SHP77 treated with DMSO at 0.1 percent for 48 hours (cell line): ENCODE results near the gene AMDHD2.
"Not testable (repeated sequence)": the region's sequence is repeated elsewhere in the genome, so short reads cannot be mapped to it uniquely, and the experiment has no call there.

ENCODE experiments used
- DNase-seq: peaks from one replicate; lab custom pipeline; 2025; lab: John Stamatoyannopoulos, UW

AMDHD2 gene

GRCh38 chr16:2517954-2518605, 2.1 kb upstream of the AMDHD2 start:
- DNase-seq = no peak

DNA sequence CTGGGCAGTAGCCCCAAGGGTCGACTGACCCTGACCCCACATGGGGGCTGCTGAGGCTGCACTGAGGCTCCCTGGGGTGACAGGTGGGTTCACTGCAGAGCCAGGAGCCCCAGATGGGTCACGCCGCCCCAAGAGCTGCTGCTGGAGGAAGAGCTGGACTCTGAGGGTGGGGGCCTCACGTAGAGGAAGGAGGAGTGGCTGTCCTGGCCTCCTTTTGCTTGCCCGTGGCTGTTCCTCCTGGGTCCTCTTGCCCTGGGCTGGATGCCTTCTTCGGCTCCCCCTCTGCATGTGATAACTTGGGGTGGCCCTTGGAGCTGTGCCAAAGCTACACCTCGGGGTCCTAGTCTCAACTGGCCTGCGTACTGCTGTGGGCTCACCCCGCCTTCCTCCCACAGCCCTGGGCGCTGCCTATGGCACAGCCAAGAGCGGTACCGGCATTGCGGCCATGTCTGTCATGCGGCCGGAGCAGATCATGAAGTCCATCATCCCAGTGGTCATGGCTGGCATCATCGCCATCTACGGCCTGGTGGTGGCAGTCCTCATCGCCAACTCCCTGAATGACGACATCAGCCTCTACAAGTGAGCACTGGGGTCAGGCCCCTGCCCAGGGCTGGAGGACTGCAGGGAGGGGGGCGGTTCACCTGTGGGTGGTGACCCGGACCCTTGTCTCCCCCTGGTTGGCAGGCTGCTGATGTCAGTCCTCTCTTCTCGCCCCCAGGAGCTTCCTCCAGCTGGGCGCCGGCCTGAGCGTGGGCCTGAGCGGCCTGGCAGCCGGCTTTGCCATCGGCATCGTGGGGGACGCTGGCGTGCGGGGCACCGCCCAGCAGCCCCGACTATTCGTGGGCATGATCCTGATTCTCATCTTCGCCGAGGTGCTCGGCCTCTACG, 1.1 kb upstream of the AMDHD2 start:
- DNase-seq = no peak

DNA sequence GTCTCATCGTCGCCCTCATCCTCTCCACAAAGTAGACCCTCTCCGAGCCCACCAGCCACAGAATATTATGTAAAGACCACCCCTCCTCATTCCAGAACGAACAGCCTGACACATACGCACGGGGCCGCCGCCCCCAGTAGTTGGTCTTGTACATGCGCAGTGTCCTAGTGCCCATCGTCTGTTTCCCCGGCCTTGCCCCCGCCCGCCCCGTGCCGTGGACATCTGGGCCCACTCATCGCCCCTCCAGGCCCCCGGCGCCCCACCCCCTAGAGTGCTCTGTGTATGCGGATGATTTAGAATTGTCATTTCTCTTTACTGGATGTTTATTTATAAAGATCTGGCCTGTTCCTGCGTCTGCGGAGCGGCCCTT, 475 bp upstream of the AMDHD2 start:
- DNase-seq = no peak

- DNase-seq = no peak
Observed at GRCh38 chr16:2520784-2521531, 787 bp downstream of the AMDHD2 start.

DNA sequence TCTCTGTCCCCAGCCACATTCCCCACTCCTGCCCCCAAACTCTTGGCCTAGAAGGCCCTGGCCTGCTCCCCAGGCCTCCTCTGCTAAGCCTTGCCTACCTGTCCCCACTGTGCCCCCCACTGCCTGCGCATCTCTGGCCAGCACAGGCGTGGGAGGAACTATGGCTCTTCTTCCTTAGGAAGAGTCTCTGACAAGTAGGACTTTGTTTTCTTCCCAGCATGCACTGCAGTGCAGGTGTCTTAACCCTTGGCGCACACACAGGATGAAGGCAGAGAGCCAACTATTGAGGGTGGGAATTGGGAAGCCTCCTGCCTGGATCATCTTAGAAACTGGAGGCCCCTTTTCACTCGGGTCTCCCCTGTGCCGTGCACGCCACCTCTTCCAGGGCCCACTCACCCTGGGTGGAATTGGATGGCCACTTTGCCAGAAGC, 3.6 kb downstream of the AMDHD2 start:
- no peak for DNase-seq

DNA sequence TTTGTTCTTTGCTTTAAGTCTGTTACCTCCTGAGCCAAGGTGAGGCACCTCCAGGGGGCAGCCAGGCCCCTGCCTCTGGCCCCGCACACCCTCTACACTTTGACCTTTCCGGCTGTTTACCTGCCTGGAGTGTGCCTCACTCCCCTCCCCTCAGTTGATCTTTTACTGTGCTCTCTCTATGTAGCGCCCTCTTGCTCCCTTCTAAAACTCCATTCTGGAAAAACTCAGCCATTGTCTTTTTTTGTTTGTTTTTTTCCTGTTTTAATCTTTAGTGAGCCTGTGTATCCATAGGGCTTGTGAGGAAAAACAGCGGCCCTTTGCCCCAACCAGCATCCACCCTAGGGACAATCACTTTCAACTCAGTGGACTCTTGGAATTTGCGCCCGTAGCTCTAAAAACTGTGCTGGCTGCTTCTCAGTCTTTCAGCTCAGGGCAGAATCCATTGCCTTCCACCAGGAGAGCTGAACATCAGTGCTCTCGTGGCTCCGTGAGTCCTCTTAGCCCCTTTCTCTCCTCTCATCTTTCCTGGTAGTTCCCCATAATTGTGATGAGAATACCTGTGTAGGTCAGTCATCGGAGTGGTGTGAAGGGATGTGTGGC, 4.3 kb downstream of the AMDHD2 start:
- DNase-seq = no peak

- DNase-seq = no peak
Observed at GRCh38 chr16:2526135-2526534, 6.0 kb downstream of the AMDHD2 start.

DNA sequence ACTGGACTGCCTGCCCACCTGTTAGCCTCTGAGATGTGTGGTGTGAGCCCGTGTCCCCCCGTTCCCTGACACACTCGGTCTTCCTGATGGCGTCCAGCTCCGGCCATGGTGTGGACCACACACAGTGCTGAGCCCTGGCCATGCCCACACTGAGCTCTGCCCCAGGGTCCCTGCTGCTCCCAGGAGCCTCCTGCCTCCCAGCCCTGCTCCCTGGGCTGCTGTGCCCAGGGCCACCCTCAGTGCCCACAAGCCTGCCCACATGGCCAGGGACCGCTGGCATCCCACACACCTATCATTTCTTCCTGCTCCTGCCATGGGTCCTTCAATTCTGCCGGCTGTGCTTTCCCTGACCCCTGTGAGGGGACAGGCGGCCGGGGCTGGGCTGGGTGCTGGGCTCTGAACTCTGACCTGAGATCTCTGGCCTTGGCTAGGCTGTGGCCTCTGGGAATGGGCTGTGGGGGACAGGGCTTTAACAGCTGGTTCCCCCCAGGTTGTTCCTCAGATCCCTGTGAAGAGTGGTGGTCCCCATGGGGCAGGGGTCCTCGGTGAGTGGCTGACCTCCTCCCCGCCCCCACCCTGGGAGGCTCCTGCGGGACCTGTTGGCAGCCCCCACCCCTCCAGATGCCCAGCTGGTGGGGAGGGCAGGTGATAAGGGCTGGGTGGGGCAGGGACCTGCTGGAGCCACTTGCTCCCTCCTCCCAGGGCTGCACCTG, 7.1 kb downstream of the AMDHD2 start:
- DNase-seq = no peak

- DNase-seq = no peak
Observed at GRCh38 chr16:2527784-2528100, 7.6 kb downstream of the AMDHD2 start.

DNA sequence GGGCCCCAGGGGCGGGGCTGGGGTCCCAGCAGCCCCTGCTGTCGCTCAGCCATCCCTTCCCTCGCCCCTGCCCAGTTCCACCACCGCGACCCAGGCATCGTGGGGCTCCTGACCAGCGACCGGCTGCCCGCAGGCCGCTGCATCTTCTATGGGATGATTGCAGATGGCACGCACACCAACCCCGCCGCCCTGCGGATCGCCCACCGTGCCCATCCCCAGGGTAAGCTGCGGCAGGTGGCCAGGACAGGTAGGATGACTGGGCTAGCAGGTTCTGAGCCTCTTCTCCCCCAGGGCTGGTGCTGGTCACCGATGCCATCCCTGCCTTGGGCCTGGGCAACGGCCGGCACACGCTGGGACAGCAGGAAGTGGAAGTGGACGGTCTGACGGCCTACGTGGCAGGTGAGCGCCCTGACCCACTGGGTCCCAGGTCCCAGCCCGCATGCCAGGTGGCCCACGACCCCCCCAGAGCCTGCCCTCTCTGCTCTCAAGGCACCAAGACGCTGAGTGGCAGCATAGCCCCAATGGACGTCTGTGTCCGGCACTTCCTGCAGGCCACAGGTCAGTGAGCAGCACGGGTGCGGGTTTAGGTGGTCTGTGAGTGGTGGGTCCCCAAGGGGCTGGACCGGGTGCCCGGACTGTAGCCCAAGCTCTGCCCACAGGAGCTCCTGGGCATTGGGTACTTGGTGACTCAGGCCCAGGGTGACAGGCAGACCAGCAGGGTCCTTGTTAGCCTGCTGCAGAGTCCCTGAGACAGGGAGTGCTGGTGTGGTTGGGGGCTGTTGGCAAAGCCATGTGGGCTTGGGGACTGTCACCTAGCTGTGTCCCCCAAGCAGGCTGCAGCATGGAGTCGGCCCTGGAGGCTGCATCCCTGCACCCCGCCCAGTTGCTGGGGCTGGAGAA, 8.2 kb downstream of the AMDHD2 start:
- no peak for DNase-seq

DNA sequence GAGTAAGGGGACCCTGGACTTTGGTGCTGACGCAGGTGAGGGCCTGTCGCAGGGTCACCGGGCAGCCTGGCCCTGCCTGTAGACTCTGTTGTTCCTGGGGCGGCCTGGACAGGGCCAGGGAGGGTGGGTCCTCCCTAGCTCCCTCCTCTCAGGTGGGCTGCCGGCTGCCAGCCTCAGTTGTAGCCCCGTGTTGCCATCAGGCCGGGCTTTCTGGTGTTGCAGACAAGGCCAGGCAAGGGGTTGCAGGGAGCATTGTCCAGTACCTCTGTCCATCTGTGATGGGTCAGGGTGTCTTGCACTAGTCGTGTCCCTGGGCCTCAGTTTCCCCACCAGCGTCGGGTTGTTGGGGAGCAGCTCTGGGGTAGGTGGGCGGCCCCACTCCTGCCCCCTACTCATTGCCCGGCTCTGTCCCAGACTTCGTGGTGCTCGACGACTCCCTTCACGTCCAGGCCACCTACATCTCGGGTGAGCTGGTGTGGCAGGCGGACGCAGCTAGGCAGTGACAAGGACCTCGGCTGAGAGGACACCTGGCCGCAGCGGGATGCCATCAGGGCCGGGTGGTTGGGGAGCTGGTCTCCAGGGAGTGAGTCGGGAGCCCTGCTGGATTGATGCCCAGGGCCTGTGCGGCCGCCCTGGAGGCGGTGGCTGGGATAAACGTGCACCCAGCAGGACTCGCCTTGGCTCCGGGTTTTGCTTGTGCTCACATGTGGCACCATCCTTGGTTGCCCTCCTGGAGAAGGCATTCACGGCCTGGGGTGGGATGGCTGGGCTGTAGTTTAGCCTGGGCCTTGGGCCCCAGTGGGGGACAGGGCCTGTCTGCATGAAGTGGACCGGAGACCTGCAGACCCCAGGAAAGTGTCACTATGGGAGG, 9.1 kb downstream of the AMDHD2 start:
- no peak for DNase-seq

- DNase-seq = no peak
Observed at GRCh38 chr16:2529961-2530628, 9.9 kb downstream of the AMDHD2 start.

GRCh38 chr16:2530629-2531318, 10.6 kb downstream of the AMDHD2 start:
- no peak for DNase-seq

DNA sequence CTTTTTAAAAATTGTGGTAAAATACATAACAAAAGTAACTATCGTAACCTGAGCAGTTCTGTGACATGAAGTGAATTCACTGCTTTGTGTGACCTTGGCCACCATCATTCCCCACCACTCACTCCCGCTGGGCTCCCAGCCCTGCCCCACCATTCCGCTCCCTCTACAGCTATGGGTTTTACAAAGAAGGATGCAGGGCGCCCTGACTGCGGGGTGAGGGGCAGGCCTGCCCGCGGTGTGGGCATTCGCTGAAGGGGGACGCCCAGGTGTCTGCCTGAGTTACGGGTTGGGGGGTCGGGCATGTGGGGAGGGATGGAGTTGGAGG, 11.2 kb downstream of the AMDHD2 start, which contains the start of gene CEMP1:
Gene CEMP1, minus strand, starts transcription at position 38 of the 325 bp plus-strand sequence. CDS start 335 bp downstream, outside the sequence.
- DNase-seq = no peak

- peak; percentile 83 for DNase-seq
Observed at GRCh38 chr16:2531696-2532493, 11.7 kb downstream of the AMDHD2 start.

DNA sequence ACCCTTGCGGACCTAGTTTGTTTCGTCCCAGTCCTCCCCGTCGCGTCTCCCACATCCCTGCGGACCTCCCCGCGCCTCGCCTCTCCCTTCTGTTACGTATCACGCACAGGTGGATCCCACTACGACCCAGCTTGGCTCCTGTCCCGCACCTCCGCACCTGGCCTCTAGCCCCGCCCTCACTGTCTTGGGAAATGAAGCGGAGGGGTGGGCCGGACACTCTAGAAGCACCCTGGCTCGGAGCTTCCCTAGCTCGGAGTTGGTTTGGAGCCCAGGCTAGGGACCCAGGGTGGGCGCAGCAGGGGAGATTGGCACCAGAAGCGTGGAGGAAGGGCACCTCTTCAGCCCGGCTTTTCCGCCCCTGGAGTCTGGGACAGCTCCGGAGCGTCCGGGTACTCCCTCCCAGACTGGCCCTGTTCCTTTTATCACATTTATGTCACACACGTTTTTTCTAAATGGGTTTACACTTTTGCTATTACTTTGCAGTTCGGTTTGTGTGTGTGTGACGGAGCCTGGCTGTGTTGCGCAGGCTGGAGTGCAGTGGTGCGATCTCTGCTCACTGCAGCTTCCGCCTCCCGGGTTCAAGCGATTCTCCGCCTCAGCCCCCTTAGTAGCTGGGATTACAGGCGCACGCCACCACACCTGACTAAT, 12.4 kb downstream of the AMDHD2 start:
- DNase-seq = peak; percentile 12

DNA sequence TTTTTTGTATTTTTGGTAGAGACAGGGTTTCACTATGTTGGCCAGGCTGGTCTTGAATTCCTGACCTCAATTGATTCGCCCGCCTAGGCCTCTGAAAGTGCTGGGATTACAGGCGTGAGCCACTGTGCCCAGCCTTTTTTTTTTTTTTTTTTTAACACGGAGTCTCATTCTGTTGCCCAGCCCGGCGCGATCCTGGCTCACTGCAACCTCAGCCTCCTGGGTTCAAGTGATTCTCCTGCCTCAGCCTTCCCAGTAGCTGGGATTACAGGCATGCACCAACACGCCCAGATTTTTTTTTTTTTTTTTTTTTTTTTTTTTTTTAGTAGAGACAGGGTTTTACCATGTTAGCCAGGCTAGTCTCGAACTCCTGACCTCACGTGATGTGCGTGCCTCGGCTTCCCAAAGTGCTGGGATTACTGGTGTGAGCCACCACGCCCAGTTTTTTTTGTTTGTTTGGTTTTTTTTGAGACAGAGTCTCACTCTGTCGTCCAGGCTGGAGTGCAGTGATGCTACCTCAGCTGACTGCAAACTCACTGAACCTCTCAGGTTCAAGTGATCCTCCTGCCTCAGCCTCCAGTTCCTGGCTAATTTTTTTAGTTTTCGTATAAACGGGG, 13.1 kb downstream of the AMDHD2 start:
- not testable (repeated sequence) for DNase-seq
